PC-3 (cell line): ENCODE data around the gene CDC42BPB. TPM values are rescaled to one million over a fixed set of nuclear protein-coding genes. Genes with fewer than 3 reads are reported as not detected.

Experiments used
- ATAC-seq: fragments of 200-7000 bp; cut with Tn5 transposase; 2 replicates; pipeline ENCODE4 v1.9.1; 2020; ENCODE audit warnings: mild to moderate bottlenecking, moderate library complexity
- BruUV-seq: library from RNA; stranded (reverse); fragments of 400-500 nt; replicated peaks from 2 replicates; lab custom pipeline; 2021; lab: Mats Ljungman, UMichigan
- CTCF ChIA-PET: fragments of 300-600 bp; sonication (Branson Sonifier 250); formaldehyde crosslinking; loops from one replicate; lab custom pipeline; 2022; ENCODE audit warnings: antibody characterized with exemption; lab: Charles Lee
- POLR2A ChIA-PET: fragments of 300-600 bp; sonication (Branson Sonifier 250); formaldehyde crosslinking; loops from one replicate; lab custom pipeline; 2022; ENCODE audit warnings: antibody characterized with exemption; ENCODE audit not compliant: unreplicated experiment; lab: Charles Lee
- DNase-seq: peaks from one replicate; pipeline ENCODE4 v3.0.0-alpha.2; 2015
- H2AFZ ChIP-seq: fragments of 300-600 bp; sonication (generic); 2 replicates; pipeline ENCODE4 v1.6.0; 2016; ENCODE audit warnings: antibody characterized with exemption, low read length
- H3F3A ChIP-seq: fragments of 300-600 bp; sonication (generic); one replicate; pipeline ENCODE4 v1.6.0; 2017; ENCODE audit warnings: antibody characterized with exemption, low read length, control low read depth, mild to moderate bottlenecking; ENCODE audit not compliant: unreplicated experiment
- H3K27ac ChIP-seq: fragments of 300-600 bp; sonication (generic); 2 replicates; pipeline ENCODE4 v1.5.1; 2016; ENCODE audit warnings: mild to moderate bottlenecking, low read length
- H3K27me3 ChIP-seq: fragments of 300-600 bp; sonication (generic); 2 replicates; pipeline ENCODE4 v1.6.1; 2016; ENCODE audit warnings: low read length, mixed read lengths
- H3K36me3 ChIP-seq: fragments of 300-600 bp; sonication (generic); 2 replicates; pipeline ENCODE4 v1.6.1; 2016; ENCODE audit warnings: low read depth, mixed run types, low read length, mixed read lengths
- H3K4me1 ChIP-seq: fragments of 300-600 bp; sonication (generic); 2 replicates; pipeline ENCODE4 v1.5.1; 2016; ENCODE audit warnings: low read length; ENCODE audit not compliant: insufficient read depth
- H3K4me2 ChIP-seq: fragments of 300-600 bp; sonication (generic); 2 replicates; pipeline ENCODE4 v1.6.0; 2016; ENCODE audit warnings: low read length
- H3K4me3 ChIP-seq: fragments of 300-600 bp; sonication (generic); 2 replicates; pipeline ENCODE4 v1.5.1; 2016; ENCODE audit warnings: mild to moderate bottlenecking, low read length, mixed read lengths
- H3K79me2 ChIP-seq: fragments of 300-600 bp; sonication (generic); 2 replicates; pipeline ENCODE4 v1.6.1; 2017; ENCODE audit warnings: low read length, mixed read lengths
- H3K9ac ChIP-seq: fragments of 300-600 bp; sonication (generic); 2 replicates; pipeline ENCODE4 v1.6.0; 2016; ENCODE audit warnings: mild to moderate bottlenecking, low read length
- H3K9me2 ChIP-seq: fragments of 300-600 bp; sonication (generic); replicated peaks from 2 replicates; pipeline ENCODE4 v1.6.1; 2016; ENCODE audit warnings: mixed run types, low read length, mixed read lengths
- H3K9me3 ChIP-seq: fragments of 300-600 bp; sonication (generic); 2 replicates; pipeline ENCODE4 v1.6.1; 2016; ENCODE audit warnings: low read length, mixed read lengths
- H4K20me1 ChIP-seq: fragments of 300-600 bp; sonication (generic); 2 replicates; pipeline ENCODE4 v1.6.1; 2016; ENCODE audit warnings: low read length, mixed read lengths
- CTCF ChIP-seq: fragments of 300-600 bp; sonication (generic); conservative IDR thresholded peaks from 2 replicates; pipeline ENCODE4 v1.5.1; 2017; ENCODE audit warnings: antibody characterized with exemption, low read depth, mild to moderate bottlenecking, low read length
- EZH2 ChIP-seq: fragments of 300-600 bp; sonication (generic); IDR thresholded peaks from one replicate; pipeline ENCODE4 v1.6.1; 2017; ENCODE audit warnings: antibody characterized with exemption, mild to moderate bottlenecking, low read length; ENCODE audit not compliant: unreplicated experiment
- EZH2phosphoT487 ChIP-seq: fragments of 300-600 bp; sonication (generic); IDR thresholded peaks from 2 replicates; pipeline ENCODE4 v1.6.1; 2018; ENCODE audit warnings: mild to moderate bottlenecking, antibody characterized with exemption, low read length, borderline replicate concordance
- intact Hi-C: fragments of 100-400 bp; cut with micrococcal nuclease; formaldehyde crosslinking; loops from 2 replicates; pipeline ENCODE4 v1.9.0; 2023
- total RNA-seq: library from RNA; depleted of rRNA; stranded (reverse); fragments of >200 nt; gene quantifications from 2 replicates; pipeline ENCODE4 v1.2.3, GENCODE V29; 2014

Gene CDC42BPB
- total RNA-seq, 1 experiment from 2014 or later: 73.0 TPM

GRCh38 chr14:103001226-103001625, 56.1 kb downstream of the CDC42BPB start:
- DNase-seq (no peak), ATAC-seq (no peak)
- no peaks in the 10 kb centered on the region for H3F3A ChIP-seq
- H3K9ac ChIP-seq: no peak overlapping the region
- TF ChIP-seq CTCF (no peak), EZH2 (no peak), EZH2phosphoT487 (no peak)
- no peak overlapping the region for H3K4me2 ChIP-seq
- H4K20me1 ChIP-seq: no peaks in the 10 kb centered on the region
- no TSS peak for BruUV-seq
- intact Hi-C loops: no loop called here
- no peaks in the 10 kb centered on the region for H3K9me2 ChIP-seq
- H3K27me3 ChIP-seq: no peaks in the 10 kb centered on the region
- no peak overlapping the region for H3K27ac ChIP-seq
- no peaks in the 10 kb centered on the region for H3K9me3 ChIP-seq
- no peak overlapping the region for H2AFZ ChIP-seq
- peaks cover 18% of the 10 kb centered on the region for H3K79me2 ChIP-seq
- POLR2A ChIA-PET: no interaction called here
- CTCF ChIA-PET: no interaction called here
- H3K4me3 ChIP-seq: no peak overlapping the region
- H3K4me1 ChIP-seq: peaks cover 20% of the 10 kb centered on the region
- peaks cover 15% of the 10 kb centered on the region for H3K36me3 ChIP-seq

GRCh38 chr14:103000291-103000921, 56.9 kb downstream of the CDC42BPB start:
- H3F3A ChIP-seq: no peaks in the 10 kb centered on the region
- H3K9ac ChIP-seq: no peak overlapping the region
- H3K4me2 ChIP-seq: no peak overlapping the region
- CTCF ChIA-PET: no interaction called here
- peaks cover 20% of the 10 kb centered on the region for H3K4me1 ChIP-seq
- no peaks in the 10 kb centered on the region for H3K9me2 ChIP-seq
- no peak overlapping the region for H2AFZ ChIP-seq
- H3K27ac ChIP-seq: no peak overlapping the region
- ATAC-seq (no peak), DNase-seq (no peak)
- H3K9me3 ChIP-seq: no peaks in the 10 kb centered on the region
- H4K20me1 ChIP-seq: no peaks in the 10 kb centered on the region
- no peak overlapping the region for H3K4me3 ChIP-seq
- POLR2A ChIA-PET: interaction anchor here (0.6 kb wide), 1 partner anchor 50 kb away, joined by 3 read pairs; no protein-coding TSS in a partner anchor
- peaks cover 15% of the 10 kb centered on the region for H3K36me3 ChIP-seq
- H3K79me2 ChIP-seq: peaks cover 16% of the 10 kb centered on the region
- intact Hi-C loops: no loop called here
- BruUV-seq: no TSS peak
- TF ChIP-seq EZH2phosphoT487 (no peak), EZH2 (no peak), CTCF (no peak)
- no peaks in the 10 kb centered on the region for H3K27me3 ChIP-seq

- Histone ChIP-seq H3K9me3 (no peaks in the 10 kb centered on the region), H3K4me3 (no peak overlapping the region), H3K79me2 (peaks cover 19% of the 10 kb centered on the region), H4K20me1 (no peaks in the 10 kb centered on the region), H3K27me3 (no peaks in the 10 kb centered on the region), H3K36me3 (peaks cover 15% of the 10 kb centered on the region), H3K9me2 (no peaks in the 10 kb centered on the region), H3K4me1 (peaks cover 30% of the 10 kb centered on the region), H3K4me2 (no peak overlapping the region), H3K27ac (no peak overlapping the region), H3K9ac (no peak overlapping the region), H2AFZ (no peak overlapping the region), H3F3A (no peaks in the 10 kb centered on the region)
- BruUV-seq: no TSS peak
- POLR2A ChIA-PET: no interaction called here
- CTCF ChIA-PET: no interaction called here
- no peak for ATAC-seq
- no peak for DNase-seq
- TF ChIP-seq CTCF: no peak
- no peak for TF ChIP-seq EZH2phosphoT487
- no peak for TF ChIP-seq EZH2
- intact Hi-C loops: no loop called here
Observed at GRCh38 chr14:102999227-102999895, 58.0 kb downstream of the CDC42BPB start.
